ENCODE results near the gene PNLIPRP1. TPM values are rescaled to one million over a fixed set of nuclear protein-coding genes. Genes with fewer than 3 reads are reported as not detected.

The PNLIPRP1 gene
- total and polyA plus RNA-seq, 2 experiments from 2014 or later = 0.21 TPM; not detected in 1

- Mint-ChIP-seq H3K4me1 (peaks cover 15% of the 10 kb centered on the region), H3K36me3 (ENCODE audit: low read depth) (no peaks in the 10 kb centered on the region), H3K27ac (no peak overlapping the region), H3K27me3 (ENCODE audit: insufficient read depth, low read depth, poor library complexity) (no peaks in the 10 kb centered on the region), H3K4me3 (no peak overlapping the region), H3K9me3 (no peaks in the 10 kb centered on the region)
- Histone ChIP-seq H3K4me3 (no peak overlapping the region), H3K36me3 (ENCODE audit: insufficient read depth) (no peaks in the 10 kb centered on the region), H3F3A (replicated peaks; ENCODE audit: low read depth) (no peaks in the 10 kb centered on the region), H3K27me3 (ENCODE audit: insufficient read depth) (no peaks in the 10 kb centered on the region), H3K27ac (ENCODE audit: low read depth) (no peak overlapping the region), H3K4me2 (no peak overlapping the region), H3K4me1 (ENCODE audit: insufficient read depth) (peaks cover 19% of the 10 kb centered on the region), H2AFZ (no peak overlapping the region), H3K79me2 (replicated peaks; ENCODE audit: insufficient read depth) (no peaks in the 10 kb centered on the region), H3K9me2 (ENCODE audit: insufficient read depth) (no peaks in the 10 kb centered on the region), H4K20me1 (replicated peaks; ENCODE audit: insufficient read depth) (no peaks in the 10 kb centered on the region)
- ATAC-seq (no peak), DNase-seq (ENCODE audit: low spot score) (no peak)
- no peak for TF ChIP-seq EZH2 (IDR thresholded peaks at IDR 0.05; ENCODE audit: low read depth, unreplicated experiment)
- no peak for TF ChIP-seq JUNB (IDR thresholded peaks at IDR 0.05; ENCODE audit: unreplicated experiment)
- no peak for TF ChIP-seq ZNF114 (CRISPR knock-in tag; IDR thresholded peaks at IDR 0.05)
- TF ChIP-seq, protein P1, sequence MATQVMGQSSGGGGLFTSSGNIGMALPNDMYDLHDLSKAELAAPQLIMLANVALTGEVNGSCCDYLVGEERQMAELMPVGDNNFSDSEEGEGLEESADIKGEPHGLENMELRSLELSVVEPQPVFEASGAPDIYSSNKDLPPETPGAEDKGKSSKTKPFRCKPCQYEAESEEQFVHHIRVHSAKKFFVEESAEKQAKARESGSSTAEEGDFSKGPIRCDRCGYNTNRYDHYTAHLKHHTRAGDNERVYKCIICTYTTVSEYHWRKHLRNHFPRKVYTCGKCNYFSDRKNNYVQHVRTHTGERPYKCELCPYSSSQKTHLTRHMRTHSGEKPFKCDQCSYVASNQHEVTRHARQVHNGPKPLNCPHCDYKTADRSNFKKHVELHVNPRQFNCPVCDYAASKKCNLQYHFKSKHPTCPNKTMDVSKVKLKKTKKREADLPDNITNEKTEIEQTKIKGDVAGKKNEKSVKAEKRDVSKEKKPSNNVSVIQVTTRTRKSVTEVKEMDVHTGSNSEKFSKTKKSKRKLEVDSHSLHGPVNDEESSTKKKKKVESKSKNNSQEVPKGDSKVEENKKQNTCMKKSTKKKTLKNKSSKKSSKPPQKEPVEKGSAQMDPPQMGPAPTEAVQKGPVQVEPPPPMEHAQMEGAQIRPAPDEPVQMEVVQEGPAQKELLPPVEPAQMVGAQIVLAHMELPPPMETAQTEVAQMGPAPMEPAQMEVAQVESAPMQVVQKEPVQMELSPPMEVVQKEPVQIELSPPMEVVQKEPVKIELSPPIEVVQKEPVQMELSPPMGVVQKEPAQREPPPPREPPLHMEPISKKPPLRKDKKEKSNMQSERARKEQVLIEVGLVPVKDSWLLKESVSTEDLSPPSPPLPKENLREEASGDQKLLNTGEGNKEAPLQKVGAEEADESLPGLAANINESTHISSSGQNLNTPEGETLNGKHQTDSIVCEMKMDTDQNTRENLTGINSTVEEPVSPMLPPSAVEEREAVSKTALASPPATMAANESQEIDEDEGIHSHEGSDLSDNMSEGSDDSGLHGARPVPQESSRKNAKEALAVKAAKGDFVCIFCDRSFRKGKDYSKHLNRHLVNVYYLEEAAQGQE (IDR thresholded peaks at IDR 0.05; ENCODE audit: unreplicated experiment) = no peak
- no peak for TF ChIP-seq NANOG (IDR thresholded peaks at IDR 0.05; ENCODE audit: borderline replicate concordance)
- no peak for TF ChIP-seq EZH2phosphoT487 (IDR thresholded peaks at IDR 0.05; ENCODE audit: unreplicated experiment)
Observed at GRCh38 chr10:116553378-116553980, 37.3 kb upstream of the PNLIPRP1 start.

DNA sequence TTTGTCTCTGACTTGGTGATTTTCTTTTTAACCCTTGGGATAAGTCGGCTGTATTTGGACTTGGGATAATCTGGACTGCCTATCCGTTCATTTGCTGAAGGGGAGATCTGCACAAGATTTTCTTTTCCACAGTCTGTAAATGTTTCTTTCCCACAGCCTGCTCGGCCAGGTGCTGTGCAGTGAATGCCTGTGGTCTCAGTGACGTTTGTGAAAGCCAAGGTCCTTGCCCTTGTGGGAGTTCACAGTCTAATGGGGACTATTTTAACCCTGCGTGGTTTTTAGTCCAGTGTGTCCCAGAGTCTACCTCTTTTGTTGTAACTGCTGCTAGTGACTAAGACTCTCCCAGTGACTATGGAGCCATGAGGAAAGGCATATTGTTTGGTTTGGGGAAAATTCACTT is 36.1 kb upstream of the PNLIPRP1 start:
- no peak for DNase-seq (ENCODE audit: low spot score)
- no peaks in the 10 kb centered on the region for H3F3A ChIP-seq (replicated peaks; ENCODE audit: low read depth)
- no peak overlapping the region for H3K4me3 Mint-ChIP-seq
- no peak overlapping the region for H3K4me3 ChIP-seq
- no peaks in the 10 kb centered on the region for H3K36me3 Mint-ChIP-seq (ENCODE audit: low read depth)
- H3K27me3 ChIP-seq (ENCODE audit: insufficient read depth) = no peaks in the 10 kb centered on the region
- H3K9me3 Mint-ChIP-seq = no peaks in the 10 kb centered on the region
- H3K27me3 Mint-ChIP-seq (ENCODE audit: insufficient read depth, low read depth, poor library complexity) = no peaks in the 10 kb centered on the region
- H3K4me2 ChIP-seq = 0 out of 2 replicates have a peak overlapping the region, but pooled peaks have one; percentile 7
- H3K79me2 ChIP-seq (replicated peaks; ENCODE audit: insufficient read depth) = no peaks in the 10 kb centered on the region
- H3K27ac Mint-ChIP-seq = no peak overlapping the region
- no peak for ATAC-seq
- H2AFZ ChIP-seq = peak overlapping the region; percentile 67; the same call in 1 of the 2 replicates
- no peaks in the 10 kb centered on the region for H3K9me2 ChIP-seq (ENCODE audit: insufficient read depth)
- peaks cover 19% of the 10 kb centered on the region for H3K4me1 ChIP-seq (ENCODE audit: insufficient read depth)
- H3K4me1 Mint-ChIP-seq = peaks cover 15% of the 10 kb centered on the region
- no peaks in the 10 kb centered on the region for H3K36me3 ChIP-seq (ENCODE audit: insufficient read depth)
- no peak overlapping the region for H3K27ac ChIP-seq (ENCODE audit: low read depth)
- H4K20me1 ChIP-seq (replicated peaks; ENCODE audit: insufficient read depth) = no peaks in the 10 kb centered on the region
- no peak for TF ChIP-seq STAT1 (IDR thresholded peaks at IDR 0.05; ENCODE audit: unreplicated experiment)
- no peak for TF ChIP-seq NANOG (IDR thresholded peaks at IDR 0.05; ENCODE audit: borderline replicate concordance)
- TF ChIP-seq, protein P1 (IDR thresholded peaks at IDR 0.05; ENCODE audit: unreplicated experiment) = no peak
- TF ChIP-seq CREB1 (CRISPR knock-in tag; IDR thresholded peaks at IDR 0.05; ENCODE audit: low read depth) = no peak
- no peak for TF ChIP-seq ZNF114 (CRISPR knock-in tag; IDR thresholded peaks at IDR 0.05)

Data from GM23338 (cell line).